Testis (tissue), 2 donors: ENCODE data around the gene C15orf62.

ENCODE experiments used
- CTCF ChIP-seq, 3 experiments: fragments of 450-650 bp in 2 of 3; fragments of 200-600 bp in 1 of 3; sonication (generic) in 1 of 3; IDR thresholded peaks; one replicate each; pipeline ENCODE4 v1.5.1; 2016 to 2019; ENCODE audit warnings: antibody characterized with exemption in 3 of 3, mild to moderate bottlenecking in 2 of 3, moderate library complexity in 1 of 3
- POLR2A ChIP-seq: fragments of 450-650 bp; IDR thresholded peaks from one replicate; pipeline ENCODE4 v1.6.1; 2017; ENCODE audit warnings: antibody characterized with exemption, mild to moderate bottlenecking, moderate library complexity

DNA sequence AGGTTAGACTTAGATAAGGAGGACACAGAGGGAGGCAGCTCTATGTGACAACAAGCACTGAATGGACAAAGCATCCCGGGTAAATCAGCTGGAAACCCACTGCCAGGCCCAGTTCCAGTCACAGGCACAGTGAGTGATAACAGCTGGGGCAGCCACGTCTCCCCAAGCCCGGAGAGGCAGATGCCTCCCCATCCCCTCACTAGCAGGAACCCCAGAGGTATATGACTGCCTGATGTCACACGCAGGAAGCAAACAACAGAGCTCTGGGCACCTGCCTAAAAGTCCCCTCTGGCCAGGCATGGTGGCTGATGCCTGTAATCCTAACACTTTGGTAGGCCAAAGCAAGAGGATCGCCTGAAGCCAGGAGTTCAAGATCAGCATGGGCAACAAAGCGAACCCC, 18.2 kb downstream of the C15orf62 start:
- TF ChIP-seq CTCF (IDR thresholded peaks at IDR 0.05) (no peak), POLR2A (no peak)
